Osteoblast (primary cell): ENCODE measurements around the gene LINC00632. TPM values are rescaled to one million over a fixed set of nuclear protein-coding genes. Genes with fewer than 3 reads are reported as not detected.

Experiments used
- DNase-seq: peaks from one replicate; pipeline ENCODE4 v3.0.0; 2011; ENCODE audit warnings: low spot score, mixed read lengths; ENCODE audit not compliant: insufficient read length; ENCODE audit errors: missing footprints
- H2AFZ ChIP-seq: 2 replicates; pipeline ENCODE4 v1.6.0; 2011; ENCODE audit warnings: mild to moderate bottlenecking, low read length
- H3K27ac ChIP-seq: 2 replicates; pipeline ENCODE4 v1.5.1; 2011; ENCODE audit warnings: mild to moderate bottlenecking, low read depth, low read length, moderate library complexity
- H3K27me3 ChIP-seq: 2 replicates; pipeline ENCODE4 v1.6.0; 2012; ENCODE audit warnings: mild to moderate bottlenecking, control low read depth, inconsistent platforms, low read length, moderate library complexity; ENCODE audit not compliant: insufficient read depth
- H3K36me3 ChIP-seq: 2 replicates; pipeline ENCODE4 v1.5.1; 2011; ENCODE audit warnings: mild to moderate bottlenecking, low read length, control low read depth, moderate library complexity; ENCODE audit not compliant: insufficient read depth
- H3K4me1 ChIP-seq: 2 replicates; pipeline ENCODE4 v1.5.1; 2011; ENCODE audit warnings: mild to moderate bottlenecking, low read length, control low read depth, moderate library complexity; ENCODE audit not compliant: insufficient read depth
- H3K4me2 ChIP-seq: 2 replicates; pipeline ENCODE4 v1.6.0; 2011; ENCODE audit warnings: mild to moderate bottlenecking, low read length; ENCODE audit not compliant: insufficient read depth
- H3K4me3 ChIP-seq: fragments of 200-600 bp; sonication (generic); 3 replicates; pipeline ENCODE4 v1.5.1; 2012; ENCODE audit warnings: mild to moderate bottlenecking, low read length, inconsistent platforms; ENCODE audit not compliant: insufficient read depth
- H3K79me2 ChIP-seq: 2 replicates; pipeline ENCODE4 v1.6.0; 2012; ENCODE audit warnings: mild to moderate bottlenecking, low read length, control low read depth, inconsistent platforms; ENCODE audit not compliant: insufficient read depth
- H3K9me3 ChIP-seq: 2 replicates; pipeline ENCODE4 v1.5.1; 2011; ENCODE audit warnings: low read depth, low read length, control low read depth
- H4K20me1 ChIP-seq: 2 replicates; pipeline ENCODE4 v1.6.0; 2012; ENCODE audit warnings: mild to moderate bottlenecking, low read length, control low read depth; ENCODE audit not compliant: insufficient read depth
- total RNA-seq: library from RNA; depleted of rRNA; stranded (reverse); fragments of >200 nt; gene quantifications from 2 replicates; pipeline ENCODE4 v1.2.3, GENCODE V29; 2012
- TF ChIP-seq, protein P1 (sequence below): IDR thresholded peaks from 2 replicates; pipeline ENCODE4 v1.5.1; 2011; ENCODE audit warnings: mild to moderate bottlenecking, low read depth, low read length, moderate library complexity; ENCODE audit errors: extremely low read depth

Gene LINC00632
- total RNA-seq, 1 donor = 10.1 TPM

DNA sequence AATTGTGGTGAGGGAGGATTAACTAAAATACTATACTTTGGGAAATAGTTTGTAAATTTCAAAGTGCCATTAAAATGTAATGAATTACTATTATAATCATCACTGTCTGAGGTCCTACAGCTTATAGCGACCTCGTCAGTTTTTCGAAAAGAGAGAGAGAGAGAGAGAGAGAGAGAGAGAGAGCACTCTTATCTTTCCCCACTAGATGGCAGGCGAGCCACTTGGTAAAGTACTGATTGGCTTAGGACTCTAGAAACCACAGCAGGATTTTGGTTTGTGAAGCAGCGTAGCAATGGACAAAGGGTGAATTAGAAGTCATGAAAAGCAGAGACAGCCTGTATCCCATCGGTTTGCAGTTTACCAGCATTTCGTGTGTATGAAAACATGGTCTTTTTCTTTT, 52.5 kb downstream of the LINC00632 start:
- Histone ChIP-seq H3K4me2 (peak overlapping the region; percentile 36), H2AFZ (no peak overlapping the region), H3K36me3 (no peaks in the 10 kb centered on the region), H3K27ac (no peak overlapping the region), H3K79me2 (peaks cover 7% of the 10 kb centered on the region), H3K27me3 (no peaks in the 10 kb centered on the region), H3K4me1 (peaks cover 6% of the 10 kb centered on the region), H4K20me1 (no peaks in the 10 kb centered on the region), H3K9me3 (no peaks in the 10 kb centered on the region), H3K4me3 (no peak overlapping the region)
- no peak for DNase-seq
- TF ChIP-seq, protein P1, sequence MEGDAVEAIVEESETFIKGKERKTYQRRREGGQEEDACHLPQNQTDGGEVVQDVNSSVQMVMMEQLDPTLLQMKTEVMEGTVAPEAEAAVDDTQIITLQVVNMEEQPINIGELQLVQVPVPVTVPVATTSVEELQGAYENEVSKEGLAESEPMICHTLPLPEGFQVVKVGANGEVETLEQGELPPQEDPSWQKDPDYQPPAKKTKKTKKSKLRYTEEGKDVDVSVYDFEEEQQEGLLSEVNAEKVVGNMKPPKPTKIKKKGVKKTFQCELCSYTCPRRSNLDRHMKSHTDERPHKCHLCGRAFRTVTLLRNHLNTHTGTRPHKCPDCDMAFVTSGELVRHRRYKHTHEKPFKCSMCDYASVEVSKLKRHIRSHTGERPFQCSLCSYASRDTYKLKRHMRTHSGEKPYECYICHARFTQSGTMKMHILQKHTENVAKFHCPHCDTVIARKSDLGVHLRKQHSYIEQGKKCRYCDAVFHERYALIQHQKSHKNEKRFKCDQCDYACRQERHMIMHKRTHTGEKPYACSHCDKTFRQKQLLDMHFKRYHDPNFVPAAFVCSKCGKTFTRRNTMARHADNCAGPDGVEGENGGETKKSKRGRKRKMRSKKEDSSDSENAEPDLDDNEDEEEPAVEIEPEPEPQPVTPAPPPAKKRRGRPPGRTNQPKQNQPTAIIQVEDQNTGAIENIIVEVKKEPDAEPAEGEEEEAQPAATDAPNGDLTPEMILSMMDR = peak; percentile 92

- TF ChIP-seq, protein P1 = no peak
- Histone ChIP-seq H3K27me3 (no peaks in the 10 kb centered on the region), H3K9me3 (no peaks in the 10 kb centered on the region), H3K27ac (peak overlapping the region; percentile 84), H3K4me1 (peaks cover 14% of the 10 kb centered on the region), H4K20me1 (peaks cover 3% of the 10 kb centered on the region), H2AFZ (peak overlapping the region; percentile 82), H3K4me2 (peak overlapping the region; percentile 68), H3K79me2 (peaks cover 24% of the 10 kb centered on the region), H3K36me3 (no peaks in the 10 kb centered on the region), H3K4me3 (peak overlapping the region; percentile 75)
- no peak for DNase-seq
Observed at GRCh38 chrX:140764401-140764919, 54.9 kb downstream of the LINC00632 start.

- peaks cover 28% of the 10 kb centered on the region for H3K79me2 ChIP-seq
- peak overlapping the region; percentile 82 for H2AFZ ChIP-seq
- no peaks in the 10 kb centered on the region for H3K27me3 ChIP-seq
- peak overlapping the region; percentile 75 for H3K4me3 ChIP-seq
- TF ChIP-seq, protein P1 = no peak
- H3K4me2 ChIP-seq = peak overlapping the region; percentile 68
- DNase-seq = no peak
- H3K4me1 ChIP-seq = peaks cover 14% of the 10 kb centered on the region
- peaks cover 3% of the 10 kb centered on the region for H4K20me1 ChIP-seq
- no peaks in the 10 kb centered on the region for H3K36me3 ChIP-seq
- H3K9me3 ChIP-seq = no peaks in the 10 kb centered on the region
- peak overlapping the region; percentile 84 for H3K27ac ChIP-seq
Observed at GRCh38 chrX:140765043-140765784, 55.7 kb downstream of the LINC00632 start.

DNA sequence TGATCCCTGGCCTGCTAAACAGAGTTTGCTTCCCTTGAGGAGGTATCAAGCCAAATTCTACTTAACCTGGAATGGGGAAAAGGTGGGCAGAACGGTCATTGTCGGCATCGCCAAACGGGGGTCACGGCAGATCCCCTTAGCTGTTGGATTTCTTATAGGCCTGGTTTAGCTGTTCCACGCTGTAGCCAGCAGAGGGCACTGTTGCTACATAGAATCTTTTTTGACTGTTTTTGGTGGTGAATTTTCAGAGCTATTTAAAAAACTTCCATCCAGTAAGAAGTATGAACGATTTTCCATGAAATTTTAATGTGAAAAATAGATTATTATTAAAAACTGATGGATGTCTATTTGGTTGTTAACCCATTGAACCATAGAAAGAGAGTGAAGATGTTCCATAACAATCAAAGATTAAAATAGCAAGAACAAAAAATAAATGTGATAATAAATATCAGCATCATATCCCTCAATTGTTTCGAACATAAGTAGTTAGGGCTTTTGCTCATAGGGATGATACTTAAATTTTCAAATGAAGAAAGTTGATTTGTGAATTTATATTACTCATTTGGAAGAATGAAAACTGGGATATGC, 56.6 kb downstream of the LINC00632 start:
- peak overlapping the region; percentile 82 for H2AFZ ChIP-seq
- H3K36me3 ChIP-seq = no peaks in the 10 kb centered on the region
- peak overlapping the region; percentile 84 for H3K27ac ChIP-seq

More for the DNA sequence above, 56.6 kb downstream of the LINC00632 start:
- H3K79me2 ChIP-seq = peaks cover 28% of the 10 kb centered on the region
- H3K27me3 ChIP-seq = no peaks in the 10 kb centered on the region
- no peaks in the 10 kb centered on the region for H3K9me3 ChIP-seq
- peak overlapping the region; percentile 68 for H3K4me2 ChIP-seq
- DNase-seq = peak; percentile 75
- H4K20me1 ChIP-seq = peaks cover 3% of the 10 kb centered on the region
- TF ChIP-seq, protein P1 = peak; percentile 94
- peaks cover 14% of the 10 kb centered on the region for H3K4me1 ChIP-seq
- H3K4me3 ChIP-seq = peak overlapping the region; percentile 75
